Activated CD4-positive, alpha-beta T cell treated with anti-CD3 and anti-CD28 coated beads for 36 hours (primary cell): ENCODE results near the gene TMEM198. TPM values are rescaled to one million over a fixed set of nuclear protein-coding genes. Genes with fewer than 3 reads are reported as not detected.

ENCODE experiments used
- ATAC-seq: fragments of 200-7000 bp; cut with Tn5 transposase; one replicate; pipeline ENCODE4 v1.10.0; 2021; ENCODE audit warnings: mild to moderate bottlenecking, moderate library complexity
- CTCF ChIA-PET: fragments of 350-600 bp; sonication (Branson Sonifier 250); formaldehyde crosslinking; loops from one replicate; lab custom pipeline; 2021; ENCODE audit warnings: antibody characterized with exemption; lab: Charles Lee
- POLR2A ChIA-PET: fragments of 350-600 bp; sonication (Branson Sonifier 250); formaldehyde crosslinking; loops from one replicate; lab custom pipeline; 2021; ENCODE audit warnings: antibody characterized with exemption, inconsistent platforms; lab: Charles Lee
- DNase-seq: peaks from one replicate; pipeline ENCODE4 v3.0.0-alpha.2; 2020
- H3K27ac Mint-ChIP-seq: one replicate; pipeline ENCODE4 v1.8.0; 2021; ENCODE audit warnings: mixed read lengths
- H3K27me3 Mint-ChIP-seq: one replicate; pipeline ENCODE4 v1.8.0; 2021; ENCODE audit warnings: mixed read lengths
- H3K36me3 Mint-ChIP-seq: one replicate; pipeline ENCODE4 v1.8.0; 2021; ENCODE audit warnings: low read depth, mixed read lengths
- H3K4me1 Mint-ChIP-seq: one replicate; pipeline ENCODE4 v1.8.0; 2021; ENCODE audit warnings: mixed read lengths
- H3K4me3 Mint-ChIP-seq: one replicate; pipeline ENCODE4 v1.8.0; 2021; ENCODE audit warnings: mild to moderate bottlenecking, moderate library complexity, mixed read lengths
- H3K9me3 Mint-ChIP-seq: one replicate; pipeline ENCODE4 v1.8.0; 2021; ENCODE audit warnings: low read depth, mixed read lengths
- intact Hi-C, 2 experiments: fragments of 100-400 bp; cut with DNase I in 1 of 2; cut with micrococcal nuclease in 1 of 2; formaldehyde crosslinking; loops; one replicate each; pipeline versions ENCODE4 v1.14.2 to v1.15.1; 2022 to 2024; cut with DNase I, micrococcal nuclease
- total RNA-seq, 2 experiments: library from RNA; stranded (reverse); gene quantifications; one replicate each; pipeline ENCODE4 v1.2.3, GENCODE V29; 2021

Gene TMEM198
- total RNA-seq, 2 experiments from 2014 or later, result 2.4 to 2.7 TPM

DNA sequence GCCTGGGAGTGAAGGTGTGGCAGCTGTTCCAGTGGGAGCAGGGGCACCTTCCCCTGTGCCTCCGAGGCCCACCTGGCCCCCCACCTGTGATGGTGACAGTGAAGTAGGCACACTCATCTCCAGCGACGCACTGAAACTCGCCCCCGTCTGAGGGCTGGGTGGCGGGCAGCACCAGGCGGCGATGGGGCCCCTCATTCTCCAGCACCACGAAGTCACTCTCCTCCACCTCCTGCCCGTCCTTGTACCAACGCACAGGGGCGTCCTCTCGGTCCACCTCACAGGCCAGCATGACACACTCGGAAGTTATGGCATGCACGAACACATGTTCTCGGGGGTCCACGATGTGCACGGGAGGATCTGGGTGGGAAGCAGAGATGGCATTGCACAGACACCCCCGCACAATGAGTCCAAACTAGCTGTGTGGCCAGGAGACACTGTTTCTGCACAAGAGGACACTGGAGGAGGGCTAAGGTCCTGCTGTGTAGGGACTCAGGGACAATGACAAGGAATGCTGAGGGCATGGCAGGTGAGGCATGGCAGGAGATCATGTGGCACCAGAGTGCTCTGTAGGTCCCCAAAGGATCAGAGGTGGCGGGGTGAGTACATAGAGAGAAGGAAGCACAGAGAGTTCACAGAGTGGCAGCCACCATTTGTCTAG lies 19.6 kb downstream of the TMEM198 start:
- peaks cover 6% of the 10 kb centered on the region for H3K27me3 Mint-ChIP-seq
- H3K27ac Mint-ChIP-seq, result no peak overlapping the region
- ChIA-PET POLR2A (no interaction called here), CTCF (interaction anchor here (0.6 to 0.9 kb wide), 2 partner anchors 33 to 215 kb away, joined by 3 read pairs; no protein-coding TSS in a partner anchor)
- no peaks in the 10 kb centered on the region for H3K36me3 Mint-ChIP-seq
- intact Hi-C loops, result no loop called here
- H3K4me3 Mint-ChIP-seq, result no peak overlapping the region
- H3K4me1 Mint-ChIP-seq, result no peaks in the 10 kb centered on the region
- ATAC-seq (no peak), DNase-seq (no peak)
- H3K9me3 Mint-ChIP-seq, result no peaks in the 10 kb centered on the region

DNA sequence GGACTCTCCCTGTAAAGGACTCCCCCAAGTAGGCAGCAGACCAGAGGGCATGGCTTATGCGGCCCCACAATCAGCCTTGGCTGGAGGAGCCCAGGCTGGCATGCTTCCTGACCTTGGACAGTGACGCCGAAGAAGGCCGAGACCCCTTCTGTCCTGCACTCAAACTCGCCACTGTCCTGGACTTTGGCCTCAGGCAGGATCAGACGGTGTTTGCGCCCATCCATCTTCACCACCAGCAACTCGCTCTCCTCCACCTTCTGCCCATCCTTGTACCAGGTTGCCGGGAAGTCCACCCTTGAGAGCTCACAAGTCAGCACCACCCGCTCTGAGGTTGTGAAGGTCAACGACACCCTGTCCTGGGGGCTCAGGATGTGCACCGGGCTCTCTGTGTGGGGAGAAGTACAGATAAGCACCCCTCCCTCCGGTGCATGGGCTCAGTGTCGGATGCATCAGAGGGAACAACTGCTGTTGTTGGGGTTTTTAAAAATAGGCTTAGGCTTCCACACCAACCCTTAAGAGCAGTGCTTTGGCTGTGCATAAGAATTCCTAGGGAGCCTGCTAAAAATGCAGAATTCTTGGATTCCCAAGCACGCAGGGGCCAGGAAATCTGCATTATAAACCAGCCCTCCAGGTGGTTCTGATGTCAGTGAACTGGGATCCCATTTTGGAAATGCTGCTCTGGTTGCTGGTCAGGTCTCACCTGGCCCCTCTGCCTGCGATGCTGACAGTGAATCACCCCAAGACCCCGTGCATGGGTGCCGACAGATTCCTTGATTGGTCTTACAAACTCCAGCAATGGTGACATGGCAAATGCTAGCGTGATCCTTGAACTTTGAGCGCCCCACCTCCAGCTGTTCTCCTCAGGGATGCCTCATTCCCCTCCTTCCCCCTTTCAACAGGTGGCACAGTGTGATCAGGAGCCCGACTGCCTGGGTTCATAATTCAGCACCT lies 21.6 kb downstream of the TMEM198 start:
- intact Hi-C loops, result no loop called here
- CTCF ChIA-PET, result interaction anchor here (0.9 kb wide), 1 partner anchor 18 kb away, joined by 4 read pairs; no protein-coding TSS in a partner anchor
- Mint-ChIP-seq H3K36me3 (no peaks in the 10 kb centered on the region), H3K27me3 (peaks cover 20% of the 10 kb centered on the region), H3K4me1 (no peaks in the 10 kb centered on the region), H3K9me3 (no peaks in the 10 kb centered on the region), H3K4me3 (no peak overlapping the region), H3K27ac (no peak overlapping the region)
- ATAC-seq (no peak), DNase-seq (no peak)
- POLR2A ChIA-PET, result no interaction called here

GRCh38 chr2:219566640-219567039 lies 22.8 kb downstream of the TMEM198 start:
- ChIA-PET CTCF (no interaction called here), POLR2A (no interaction called here)
- DNase-seq (no peak), ATAC-seq (no peak)
- Mint-ChIP-seq H3K27me3 (peaks cover 20% of the 10 kb centered on the region), H3K27ac (no peak overlapping the region), H3K4me1 (no peaks in the 10 kb centered on the region), H3K36me3 (no peaks in the 10 kb centered on the region), H3K9me3 (no peaks in the 10 kb centered on the region), H3K4me3 (no peak overlapping the region)
- intact Hi-C loops, result no loop called here

GRCh38 chr2:219567131-219567530 lies 23.3 kb downstream of the TMEM198 start:
- no peak for ATAC-seq
- ChIA-PET POLR2A (no interaction called here), CTCF (no interaction called here)
- Mint-ChIP-seq H3K4me3 (no peak overlapping the region), H3K36me3 (no peaks in the 10 kb centered on the region), H3K27ac (no peak overlapping the region), H3K4me1 (no peaks in the 10 kb centered on the region), H3K27me3 (peaks cover 25% of the 10 kb centered on the region), H3K9me3 (no peaks in the 10 kb centered on the region)
- no peak for DNase-seq
- intact Hi-C loops, result no loop called here

- no peak overlapping the region for H3K4me3 Mint-ChIP-seq
- CTCF ChIA-PET, result no interaction called here
Observed at GRCh38 chr2:219567791-219568361, 24.0 kb downstream of the TMEM198 start.

DNA sequence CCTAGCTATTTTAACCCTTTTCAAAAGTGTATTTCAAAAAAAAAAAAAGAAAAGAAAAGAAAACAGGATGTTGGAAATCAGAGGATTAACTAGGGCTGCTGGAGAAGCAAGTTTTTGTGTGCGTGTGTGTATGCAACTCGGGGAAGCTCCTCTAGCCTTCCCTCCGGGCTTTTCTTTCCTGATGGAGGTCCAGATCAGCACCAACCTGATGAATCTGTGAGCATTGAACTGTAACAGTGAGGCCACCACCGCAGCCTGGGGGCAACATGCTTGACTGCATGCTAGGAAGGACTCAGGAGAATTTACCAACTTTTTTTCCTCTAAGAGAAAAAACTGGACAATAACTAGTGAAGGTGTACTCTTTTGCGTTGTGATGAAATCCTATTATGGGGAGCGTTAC lies 25.2 kb downstream of the TMEM198 start:
- ATAC-seq, result no peak
- Mint-ChIP-seq H3K27me3 (peaks cover 28% of the 10 kb centered on the region), H3K9me3 (no peaks in the 10 kb centered on the region), H3K36me3 (no peaks in the 10 kb centered on the region), H3K4me3 (no peak overlapping the region), H3K4me1 (no peaks in the 10 kb centered on the region), H3K27ac (no peak overlapping the region)
- ChIA-PET POLR2A (no interaction called here), CTCF (interaction anchor here (0.7 to 1.0 kb wide), 2 partner anchors 9 to 28 kb away, joined by 3 to 4 read pairs; partner anchors contain the start of gene STK11IP)
- DNase-seq, result no peak
- intact Hi-C loops, result no loop called here

More at GRCh38 chr2:219567791-219568361, 24.0 kb downstream of the TMEM198 start:
- H3K4me1 Mint-ChIP-seq, result no peaks in the 10 kb centered on the region
- POLR2A ChIA-PET, result no interaction called here
- no peaks in the 10 kb centered on the region for H3K36me3 Mint-ChIP-seq
- H3K9me3 Mint-ChIP-seq, result no peaks in the 10 kb centered on the region
- intact Hi-C loops, result no loop called here
- no peak overlapping the region for H3K27ac Mint-ChIP-seq
- ATAC-seq (no peak), DNase-seq (no peak)
- H3K27me3 Mint-ChIP-seq, result peaks cover 26% of the 10 kb centered on the region

- CTCF ChIA-PET, result interaction anchor here (1.0 kb wide), 1 partner anchor 28 kb away, joined by 3 read pairs; the partner anchor contains the start of gene STK11IP
- POLR2A ChIA-PET, result no interaction called here
- Mint-ChIP-seq H3K36me3 (no peaks in the 10 kb centered on the region), H3K4me1 (no peaks in the 10 kb centered on the region), H3K4me3 (no peak overlapping the region), H3K27ac (no peak overlapping the region), H3K27me3 (peaks cover 28% of the 10 kb centered on the region), H3K9me3 (no peaks in the 10 kb centered on the region)
- no peak for ATAC-seq
- intact Hi-C loops, result loop anchor here in 1 of 2 experiments (2.0 kb wide), 1 partner anchor 27 kb away; the partner anchor contains the start of gene STK11IP
- no peak for DNase-seq
Observed at GRCh38 chr2:219569635-219570034, 25.8 kb downstream of the TMEM198 start.

- intact Hi-C loops, result loop anchor here in 1 of 2 experiments (2.0 kb wide), 1 partner anchor 26 kb away; the partner anchor contains the start of gene STK11IP
- H3K4me3 Mint-ChIP-seq, result peak overlapping the region; percentile 43
- H3K36me3 Mint-ChIP-seq, result no peaks in the 10 kb centered on the region
- ChIA-PET POLR2A (no interaction called here), CTCF (interaction anchor here (0.5 to 1.2 kb wide), 2 partner anchors 11 to 27 kb away, joined by 3 to 5 read pairs; no protein-coding TSS in a partner anchor)
- H3K4me1 Mint-ChIP-seq, result no peaks in the 10 kb centered on the region
- H3K9me3 Mint-ChIP-seq, result no peaks in the 10 kb centered on the region
- DNase-seq, result peak; percentile 34
- H3K27me3 Mint-ChIP-seq, result peaks cover 30% of the 10 kb centered on the region
- peak; percentile 70 for ATAC-seq
- no peak overlapping the region for H3K27ac Mint-ChIP-seq
Observed at GRCh38 chr2:219570194-219570923, 26.5 kb downstream of the TMEM198 start.

- Mint-ChIP-seq H3K36me3 (no peaks in the 10 kb centered on the region), H3K27ac (no peak overlapping the region), H3K4me3 (peak overlapping the region; percentile 43), H3K27me3 (peaks cover 32% of the 10 kb centered on the region), H3K9me3 (no peaks in the 10 kb centered on the region), H3K4me1 (no peaks in the 10 kb centered on the region)
- ATAC-seq (peak; percentile 28), DNase-seq (no peak)
- ChIA-PET CTCF (interaction anchor here (0.5 to 1.4 kb wide), 5 partner anchors 10 to 72 kb away, joined by 3 to 6 read pairs (median 3); no protein-coding TSS in a partner anchor), POLR2A (interaction anchor here (0.5 kb wide), 1 partner anchor 22 kb away, joined by 9 read pairs; no protein-coding TSS in a partner anchor)
- intact Hi-C loops, result loop anchor here in 1 of 2 experiments (2.0 kb wide), 1 partner anchor 26 kb away; the partner anchor contains the start of gene STK11IP
Observed at GRCh38 chr2:219570924-219571310, 27.1 kb downstream of the TMEM198 start.
